Ammon's horn (tissue), 1 donor: ENCODE data around the gene KDSR.

Source experiments
- DNase-seq: peaks from one replicate; pipeline ENCODE4 v3.0.0-alpha.2; 2016; ENCODE audit warnings: low spot score

The KDSR gene

GRCh38 chr18:63303547-63303946 is 63.5 kb downstream of the KDSR start:
- DNase-seq, result no peak

- no peak for DNase-seq
These were observed 64.2 kb downstream of the KDSR start for GRCh38 chr18:63302636-63303405.

- no peak for DNase-seq
These were observed 64.8 kb downstream of the KDSR start for GRCh38 chr18:63302220-63302619.

- DNase-seq, result no peak
These were observed 65.6 kb downstream of the KDSR start for GRCh38 chr18:63301434-63301833.

GRCh38 chr18:63299837-63300745 is 66.9 kb downstream of the KDSR start:
- DNase-seq, result no peak

GRCh38 chr18:63298400-63299365 is 68.3 kb downstream of the KDSR start:
- no peak for DNase-seq

GRCh38 chr18:63297687-63298399 is 69.2 kb downstream of the KDSR start:
- peak; percentile 72 for DNase-seq

- peak; percentile 75 for DNase-seq
These were observed 73.1 kb downstream of the KDSR start for GRCh38 chr18:63293935-63294334.

GRCh38 chr18:63292831-63293683 is 73.9 kb downstream of the KDSR start:
- DNase-seq, result no peak

GRCh38 chr18:63291278-63291677 is 75.7 kb downstream of the KDSR start:
- no peak for DNase-seq

- no peak for DNase-seq
These were observed 76.2 kb downstream of the KDSR start for GRCh38 chr18:63290821-63291200.

GRCh38 chr18:63290166-63290820 is 76.7 kb downstream of the KDSR start:
- no peak for DNase-seq

GRCh38 chr18:63288311-63288710 is 78.7 kb downstream of the KDSR start:
- no peak for DNase-seq

GRCh38 chr18:63287691-63288220 is 79.2 kb downstream of the KDSR start:
- no peak for DNase-seq

GRCh38 chr18:63286926-63287325 is 80.1 kb downstream of the KDSR start:
- DNase-seq, result no peak

- no peak for DNase-seq
These were observed 81.9 kb downstream of the KDSR start for GRCh38 chr18:63284827-63285733.

- DNase-seq, result no peak
These were observed 82.7 kb downstream of the KDSR start for GRCh38 chr18:63284173-63284799.
